ENCODE measurements around the gene TRIM33. TPM values are rescaled to one million over a fixed set of nuclear protein-coding genes. Genes with fewer than 3 reads are reported as not detected.
"Not testable (repeated sequence)": the region's sequence is repeated elsewhere in the genome, so short reads cannot be mapped to it uniquely, and the experiment has no call there.

The TRIM33 gene
- total RNA-seq, 2 donors from 2014 or later: 27.5 to 32.3 TPM

GRCh38 chr1:114368560-114369255, 142.3 kb downstream of the TRIM33 start:
- Histone ChIP-seq H3K27ac (no peak overlapping the region), H3K9me3 (peaks cover 0 to 13% (median 0%) of the 10 kb centered on the region in 3 donors), H3K27me3 (no peaks in the 10 kb centered on the region), H3K4me3 (no peak overlapping the region), H3K36me3 (replicated peaks in 1 of 2; ENCODE audit: insufficient read depth in 1 of 2, low read depth in 2 of 2) (no peaks in the 10 kb centered on the region), H3K4me1 (no peaks in the 10 kb centered on the region)
- 78 to 82% methylated on average over 6 to 15 of the region's 15 CpGs for WGBS, 2 donors
- intact Hi-C loops (cut with DNase I): no loop called here
- ATAC-seq (no peak), DNase-seq (no peak)
- TF ChIP-seq POLR2A (IDR thresholded peaks at IDR 0.05): no peak

DNA sequence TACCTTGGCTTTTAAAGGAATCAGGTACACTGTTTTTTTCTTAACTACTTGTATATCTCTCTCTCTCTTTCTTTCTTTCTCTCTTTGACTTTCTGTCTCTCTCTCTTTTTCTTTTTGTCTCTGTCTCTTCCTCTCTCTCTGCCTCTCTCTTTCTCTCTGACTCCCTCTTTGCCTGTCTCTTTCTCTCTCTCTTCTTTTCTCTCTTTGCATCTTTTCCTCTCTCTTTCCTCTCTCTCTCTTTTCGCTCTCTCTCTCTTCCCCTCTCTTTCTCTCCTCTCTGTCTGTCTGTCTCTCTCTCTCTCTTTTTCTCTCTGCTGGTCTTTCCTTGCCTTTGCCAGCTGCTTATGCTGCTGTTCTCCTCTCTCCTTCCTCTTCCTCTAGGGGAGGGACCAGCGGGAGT, 143.2 kb downstream of the TRIM33 start:
- no peak for TF ChIP-seq CTCF (IDR thresholded peaks at IDR 0.05)
- TF ChIP-seq POLR2A (IDR thresholded peaks at IDR 0.05): no peak
- Histone ChIP-seq H3K36me3 (replicated peaks in 1 of 2; ENCODE audit: insufficient read depth in 1 of 2, low read depth in 2 of 2) (no peaks in the 10 kb centered on the region), H3K9me3 (peaks cover 0 to 19% (median 0%) of the 10 kb centered on the region in 3 donors), H3K27me3 (no peaks in the 10 kb centered on the region), H3K4me1 (no peaks in the 10 kb centered on the region), H3K4me3 (no peak overlapping the region), H3K27ac (no peak overlapping the region)
- no peak for ATAC-seq
- WGBS, 2 donors: 59 to 69% methylated on average over 2 of the region's 2 CpGs
- intact Hi-C loops (cut with DNase I): no loop called here
- no peak for DNase-seq

GRCh38 chr1:114363230-114363629, 147.8 kb downstream of the TRIM33 start:
- peaks cover 0 to 35% (median 0%) of the 10 kb centered on the region in 3 donors for H3K9me3 ChIP-seq
- H3K27me3 ChIP-seq; DNase-seq; H3K4me1 ChIP-seq; H3K4me3 ChIP-seq; H3K27ac ChIP-seq; H3K36me3 ChIP-seq (replicated peaks in 1 of 2; ENCODE audit: insufficient read depth in 1 of 2, low read depth in 2 of 2); ATAC-seq; intact Hi-C loops (cut with DNase I): not testable (repeated sequence)
- 70 to 85% methylated on average over 2 of the region's 2 CpGs for WGBS, 2 donors

DNA sequence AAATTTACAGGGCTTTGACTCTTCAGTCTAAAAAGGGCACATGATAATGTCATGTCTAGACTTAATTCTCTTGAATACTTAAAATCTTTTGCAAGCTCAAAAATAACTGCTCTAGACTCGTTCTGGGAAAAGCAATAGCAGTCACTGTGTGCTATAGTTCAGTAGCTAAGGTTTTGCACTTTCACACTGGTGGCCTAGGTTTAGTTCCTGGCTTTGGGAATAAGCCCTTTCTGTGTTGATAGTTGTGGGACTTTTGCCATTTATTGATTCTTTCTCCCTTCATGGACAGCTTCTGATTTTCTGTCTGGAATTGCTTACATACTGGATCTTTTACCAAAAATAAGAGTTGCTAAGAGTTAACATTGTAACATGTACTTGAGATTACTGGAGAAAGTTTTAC, 151.2 kb downstream of the TRIM33 start:
- 4 to 5% methylated on average over 1 of the region's 1 CpG for WGBS, 2 donors

DNA sequence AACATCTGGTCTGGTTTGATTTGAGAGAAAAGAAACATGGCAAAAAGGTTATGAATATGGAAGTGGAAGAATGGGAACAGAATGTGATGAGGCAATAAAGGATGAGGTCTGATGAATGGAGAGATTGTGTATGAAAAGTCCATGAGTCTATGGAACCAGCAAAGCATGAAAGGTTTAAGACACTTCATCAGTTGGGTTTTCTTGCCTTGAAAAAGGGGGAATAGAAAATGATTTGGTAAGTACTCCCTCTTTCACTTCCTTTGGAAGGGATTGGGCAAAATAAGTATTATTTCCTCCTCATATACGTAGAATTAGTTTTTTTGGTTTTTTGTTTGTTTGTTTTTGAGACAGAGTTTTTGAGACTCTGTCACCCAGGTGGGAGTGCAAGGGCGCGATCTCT, 155.8 kb downstream of the TRIM33 start:
- Histone ChIP-seq H3K27ac (no peak overlapping the region), H3K9me3 (no peaks in the 10 kb centered on the region), H3K27me3 (no peaks in the 10 kb centered on the region), H3K4me1 (no peaks in the 10 kb centered on the region), H3K4me3 (no peak overlapping the region), H3K36me3 (replicated peaks in 1 of 2; ENCODE audit: insufficient read depth in 1 of 2, low read depth in 2 of 2) (no peaks in the 10 kb centered on the region)
- DNase-seq (no peak), ATAC-seq (no peak)
- TF ChIP-seq POLR2A (IDR thresholded peaks at IDR 0.05): no peak
- intact Hi-C loops (cut with DNase I): no loop called here
- 89 to 92% methylated on average over 3 of the region's 3 CpGs for WGBS, 2 donors

More for the DNA sequence above, 151.2 kb downstream of the TRIM33 start:
- Histone ChIP-seq H3K27ac (no peak overlapping the region), H3K4me1 (no peaks in the 10 kb centered on the region), H3K4me3 (no peak overlapping the region), H3K9me3 (peaks cover 0 to 35% (median 0%) of the 10 kb centered on the region in 3 donors), H3K36me3 (replicated peaks in 1 of 2; ENCODE audit: insufficient read depth in 1 of 2, low read depth in 2 of 2) (no peaks in the 10 kb centered on the region), H3K27me3 (no peaks in the 10 kb centered on the region)
- no peak for DNase-seq
- TF ChIP-seq POLR2A (IDR thresholded peaks at IDR 0.05) (no peak), CTCF (IDR thresholded peaks at IDR 0.05) (no peak)
- intact Hi-C loops (cut with DNase I): no loop called here
- ATAC-seq: no peak

DNA sequence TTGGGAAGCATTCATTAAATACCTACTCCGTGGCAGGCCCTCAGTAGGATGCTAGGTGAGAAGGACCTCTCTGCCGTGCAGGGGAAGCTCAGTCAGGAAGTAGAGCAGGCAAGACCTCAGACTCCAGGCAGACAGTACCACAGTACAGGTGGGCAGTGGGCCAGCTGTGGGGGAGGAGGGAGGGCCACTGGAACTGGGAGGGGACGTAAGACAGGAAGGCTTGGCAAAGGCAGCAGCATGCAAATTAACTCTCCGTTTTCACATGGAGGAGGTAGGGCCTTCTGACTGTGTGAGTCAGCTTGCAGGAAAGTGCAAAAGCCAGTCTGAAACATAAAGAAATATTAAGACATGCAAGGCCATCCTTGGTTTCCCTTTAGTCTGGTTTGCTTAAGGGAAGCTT, 157.7 kb downstream of the TRIM33 start:
- H3K4me1 ChIP-seq: no peaks in the 10 kb centered on the region
- H3K4me3 ChIP-seq: no peak overlapping the region
- TF ChIP-seq POLR2A (IDR thresholded peaks at IDR 0.05): no peak
- TF ChIP-seq CTCF (IDR thresholded peaks at IDR 0.05): no peak
- H3K9me3 ChIP-seq: no peaks in the 10 kb centered on the region
- intact Hi-C loops (cut with DNase I): no loop called here
- H3K27me3 ChIP-seq: no peaks in the 10 kb centered on the region
- H3K27ac ChIP-seq: no peak overlapping the region
- peak; percentile 40 to 68 (median 62) for DNase-seq
- WGBS, 2 donors: 23 to 26% methylated on average over 4 of the region's 4 CpGs
- H3K36me3 ChIP-seq (replicated peaks in 1 of 2; ENCODE audit: insufficient read depth in 1 of 2, low read depth in 2 of 2): no peaks in the 10 kb centered on the region
- peak; percentile 66 for ATAC-seq

Measured in body of pancreas (tissue), 4 donors.